Neural cell (in vitro differentiated cells): ENCODE results near the gene MYBPHL.

Experiments used
- CTCF ChIP-seq: fragments of 450-650 bp; IDR thresholded peaks from 2 replicates; pipeline ENCODE4 v1.5.1; 2014; ENCODE audit warnings: antibody characterized with exemption, mild to moderate bottlenecking, moderate library complexity; ENCODE audit not compliant: poor library complexity, severe bottlenecking
- EZH2 ChIP-seq: fragments of 200-600, 300-800 bp; shearing (Covaris generic), sonication (generic); IDR thresholded peaks from 2 replicates; pipeline ENCODE4 v1.6.1; 2014; ENCODE audit warnings: antibody characterized with exemption, low read length, borderline replicate concordance, mild to moderate bottlenecking; ENCODE audit not compliant: insufficient read depth, poor library complexity, severe bottlenecking
- TAF1 ChIP-seq: IDR thresholded peaks from 2 replicates; pipeline ENCODE4 v1.6.1; 2012; ENCODE audit warnings: low read depth

- TF ChIP-seq CTCF = no peak
- no peak for TF ChIP-seq TAF1
- no peak for TF ChIP-seq EZH2
Measured at GRCh38 chr1:109272021-109272799, 34.6 kb downstream of the MYBPHL start.
